SK-N-SH (cell line): Measurements from ENCODE around the gene ADAMTS9. TPM values are rescaled to one million over a fixed set of nuclear protein-coding genes. Genes with fewer than 3 reads are reported as not detected.

Source experiments
- CTCF ChIA-PET: fragments of 300-600, 350-600 bp; formaldehyde crosslinking; extraction: SDS; loops from one replicate; lab custom pipeline; 2021; lab: Yijun Ruan, JAX
- POLR2A ChIA-PET: fragments of 350-600 bp; sonication (Branson Sonifier 250); formaldehyde crosslinking; extraction: SDS; loops from one replicate; lab custom pipeline; 2020; ENCODE audit warnings: antibody characterized with exemption, inconsistent platforms; lab: Yijun Ruan, JAX
- DNase-seq: peaks from one replicate; pipeline ENCODE4 v3.0.0; 2012
- H2AFZ ChIP-seq: fragments of 200-600 bp; sonication (generic); 2 replicates; pipeline ENCODE4 v1.8.1; 2016; ENCODE audit warnings: antibody characterized with exemption, mild to moderate bottlenecking, low read depth
- H3F3A ChIP-seq: fragments of 200-600 bp; sonication (generic); replicated peaks from 2 replicates; pipeline ENCODE3; 2016; ENCODE audit warnings: antibody characterized with exemption, mild to moderate bottlenecking; ENCODE audit not compliant: insufficient read depth
- H3K27ac ChIP-seq, 2 experiments: fragments of 200-500 bp in 1 of 2; fragments of 200-600 bp in 1 of 2; sonication (Bioruptor generic) in 1 of 2; sonication (generic), shearing (Covaris generic) in 1 of 2; 2 replicates each; pipeline versions ENCODE4 v1.5.1 to v1.6.1; 2014 to 2016; ENCODE audit warnings: low read depth in 2 of 2, inconsistent platforms in 1 of 2, low read length in 1 of 2, mild to moderate bottlenecking in 1 of 2, mixed read lengths in 1 of 2
- H3K27me3 ChIP-seq: fragments of 200-600 bp; sonication (generic), shearing (Covaris generic); 2 replicates; pipeline ENCODE4 v1.6.1; 2016; ENCODE audit warnings: mixed run types; ENCODE audit not compliant: insufficient read depth
- H3K36me3 ChIP-seq, 2 experiments: fragments of 200-500 bp in 1 of 2; fragments of 200-600 bp in 1 of 2; sonication (Bioruptor generic) in 1 of 2; sonication (generic) in 1 of 2; replicated peaks in 1 of 2; 2 replicates each; pipeline versions ENCODE3 to v1.5.1; 2014 to 2016; ENCODE audit warnings: low read length in 1 of 2, mild to moderate bottlenecking in 1 of 2; ENCODE audit not compliant: insufficient read depth in 2 of 2, control insufficient read depth in 1 of 2
- H3K4me1 ChIP-seq, 2 experiments: fragments of 200-500 bp in 1 of 2; fragments of 200-600 bp in 1 of 2; sonication (Bioruptor generic) in 1 of 2; sonication (generic), shearing (Covaris generic) in 1 of 2; 2 replicates each; pipeline versions ENCODE4 v1.5.1 to v1.6.1; 2014 to 2016; ENCODE audit warnings: low read depth in 1 of 2, low read length in 1 of 2, mixed run types in 1 of 2; ENCODE audit not compliant: insufficient read depth in 2 of 2, control insufficient read depth in 1 of 2
- H3K4me2 ChIP-seq: fragments of 200-600 bp; sonication (generic), shearing (Covaris generic); 2 replicates; pipeline ENCODE4 v1.6.1; 2017; ENCODE audit warnings: mixed run types
- H3K4me3 ChIP-seq, 2 experiments: fragments of 200-500 bp in 1 of 2; fragments of 200-600 bp in 1 of 2; sonication (Bioruptor generic) in 1 of 2; sonication (generic), shearing (Covaris generic) in 1 of 2; 2 replicates each; pipeline versions ENCODE4 v1.5.1 to v1.8.1; 2014 to 2016; ENCODE audit warnings: low read depth in 2 of 2, inconsistent platforms in 1 of 2, low read length in 1 of 2, mild to moderate bottlenecking in 1 of 2, mixed read lengths in 1 of 2, moderate library complexity in 1 of 2
- H3K79me2 ChIP-seq: fragments of 200-600 bp; sonication (generic); 2 replicates; pipeline ENCODE4 v1.8.1; 2017; ENCODE audit warnings: mild to moderate bottlenecking; ENCODE audit not compliant: insufficient read depth
- H3K9ac ChIP-seq: fragments of 200-600 bp; sonication (generic); 2 replicates; pipeline ENCODE4 v1.6.1; 2017; ENCODE audit warnings: mixed run types
- H3K9me2 ChIP-seq: fragments of 200-600 bp; sonication (generic); 2 replicates; pipeline ENCODE4 v1.6.1; 2017; ENCODE audit warnings: mixed run types
- H3K9me3 ChIP-seq: fragments of 200-600 bp; sonication (generic); 2 replicates; pipeline ENCODE4 v1.6.1; 2017; ENCODE audit warnings: mixed run types, mild to moderate bottlenecking, moderate library complexity
- H4K20me1 ChIP-seq: fragments of 200-600 bp; sonication (generic); 2 replicates; pipeline ENCODE4 v1.6.1; 2017; ENCODE audit warnings: mild to moderate bottlenecking, mixed run types; ENCODE audit not compliant: insufficient read depth
- CHD2 ChIP-seq: fragments of 150-350 bp; IDR thresholded peaks from 2 replicates; pipeline ENCODE4 v1.6.1; 2018; ENCODE audit warnings: low read length; ENCODE audit not compliant: partially characterized antibody
- EP300 ChIP-seq, 2 experiments: IDR thresholded peaks; 2 replicates each; pipeline versions ENCODE4 v1.4.0 to v1.6.1; 2012; ENCODE audit warnings: borderline replicate concordance in 1 of 2, low read depth in 1 of 2, low read length in 1 of 2
- GATA2 ChIP-seq: sonication (generic); formaldehyde crosslinking; IDR thresholded peaks from 2 replicates; pipeline ENCODE4 v1.5.0; 2020; ENCODE audit warnings: mild to moderate bottlenecking, missing genetic modification reagents
- MEF2A ChIP-seq: IDR thresholded peaks from 2 replicates; pipeline ENCODE4 v1.4.0; 2012; ENCODE audit warnings: low read depth, borderline replicate concordance
- MXI1 ChIP-seq: IDR thresholded peaks from 2 replicates; pipeline ENCODE4 v1.6.1; 2012; ENCODE audit warnings: mild to moderate bottlenecking, low read depth, low read length, improper control_type of control experiment
- NFIC ChIP-seq: IDR thresholded peaks from 2 replicates; pipeline ENCODE4 v1.4.0; 2012; ENCODE audit warnings: borderline replicate concordance
- NRF1 ChIP-seq: IDR thresholded peaks from 2 replicates; pipeline ENCODE4 v1.6.1; 2012; ENCODE audit warnings: low read depth, mild to moderate bottlenecking, low read length
- PBX3 ChIP-seq: IDR thresholded peaks from 2 replicates; pipeline ENCODE4; 2012
- POLR2AphosphoS5 ChIP-seq: IDR thresholded peaks from 2 replicates; pipeline ENCODE4 v1.6.1; 2012; ENCODE audit warnings: low read depth, low read length
- REST ChIP-seq: IDR thresholded peaks from 2 replicates; pipeline ENCODE4 v1.6.1; 2012; ENCODE audit warnings: mild to moderate bottlenecking, low read depth, low read length, moderate library complexity
- TCF12 ChIP-seq: IDR thresholded peaks from 2 replicates; pipeline ENCODE4 v1.4.0; 2012
- TEAD4 ChIP-seq: IDR thresholded peaks from 2 replicates; pipeline ENCODE4 v1.4.0; 2012; ENCODE audit warnings: mild to moderate bottlenecking, borderline replicate concordance; ENCODE audit not compliant: insufficient read depth
- USF1 ChIP-seq: IDR thresholded peaks from 2 replicates; pipeline ENCODE4 v1.4.0; 2012; ENCODE audit warnings: low read depth, borderline replicate concordance
- USF2 ChIP-seq: fragments of 150-350 bp; IDR thresholded peaks from 2 replicates; pipeline ENCODE4 v1.6.1; 2017; ENCODE audit warnings: antibody characterized with exemption, low read length, low read depth, borderline replicate concordance
- WGBS: methylation state at CpG from one replicate; pipeline ENCODE4 v1.1.6; 2017; ENCODE audit warnings: low lambda C conversion rate; 5-methylcytosine and 5-hydroxymethylcytosine counted together
- polyA plus RNA-seq, 3 experiments: library from polyadenylated mRNA; depleted of rRNA; stranded (reverse); fragments of >200 nt; gene quantifications; 2 replicates each; pipeline ENCODE4 v1.2.3, GENCODE V29; 2012
- TF ChIP-seq, protein P1 (sequence below): fragments of 200-600 bp; sonication (generic); IDR thresholded peaks from 2 replicates; pipeline ENCODE4 v1.6.1; 2017; ENCODE audit warnings: antibody characterized with exemption, mild to moderate bottlenecking, moderate library complexity
- TF ChIP-seq, protein P2 (sequence below): IDR thresholded peaks from 2 replicates; pipeline ENCODE4 v1.4.0; 2012; ENCODE audit warnings: low read depth
- TF ChIP-seq, protein P3 (sequence below): fragments of 150-350 bp; IDR thresholded peaks from 2 replicates; pipeline ENCODE4 v1.6.1; 2016; ENCODE audit warnings: mild to moderate bottlenecking, low read depth, low read length
- TF ChIP-seq, protein P4 (sequence below): IDR thresholded peaks from 2 replicates; pipeline ENCODE4 v1.4.0; 2012; ENCODE audit warnings: low read depth, borderline replicate concordance

The ADAMTS9 gene
- polyA plus RNA-seq, 1 of the 3 experiments (the other 2 are of a cell fraction), result 4.1 TPM

- DNase-seq, result no peak
- no peak overlapping the region for H3K4me2 ChIP-seq
These were observed 5.2 kb upstream of the ADAMTS9 start for GRCh38 chr3:64693031-64693430.

More at GRCh38 chr3:64693031-64693430, 5.2 kb upstream of the ADAMTS9 start:
- 94% methylated on average over 3 of the region's 3 CpGs for WGBS
- H3K9me2 ChIP-seq, result no peaks in the 10 kb centered on the region
- no peaks in the 10 kb centered on the region for H3K36me3 ChIP-seq
- no peaks in the 10 kb centered on the region for H3K79me2 ChIP-seq
- ChIA-PET CTCF (interaction anchor here (0.8 to 1.2 kb wide), 2 partner anchors 9 to 10 kb away, joined by 3 read pairs; no protein-coding TSS in a partner anchor), POLR2A (interaction anchor here (0.6 kb wide), 1 partner anchor 537 kb away, joined by 3 read pairs; no protein-coding TSS in a partner anchor)
- H3K4me3 ChIP-seq, result no peak overlapping the region
- H3K27me3 ChIP-seq, result no peaks in the 10 kb centered on the region
- peaks cover 0 to 12% of the 10 kb centered on the region in 2 experiments; a peak in 3 of 4 replicates for H3K4me1 ChIP-seq
- no peaks in the 10 kb centered on the region for H3K9me3 ChIP-seq
- no peaks in the 10 kb centered on the region for H4K20me1 ChIP-seq
- H3F3A ChIP-seq, result peaks cover 12% of the 10 kb centered on the region
- H3K9ac ChIP-seq, result no peak overlapping the region
- TF ChIP-seq PBX3, result no peak
- TF ChIP-seq, protein P1, sequence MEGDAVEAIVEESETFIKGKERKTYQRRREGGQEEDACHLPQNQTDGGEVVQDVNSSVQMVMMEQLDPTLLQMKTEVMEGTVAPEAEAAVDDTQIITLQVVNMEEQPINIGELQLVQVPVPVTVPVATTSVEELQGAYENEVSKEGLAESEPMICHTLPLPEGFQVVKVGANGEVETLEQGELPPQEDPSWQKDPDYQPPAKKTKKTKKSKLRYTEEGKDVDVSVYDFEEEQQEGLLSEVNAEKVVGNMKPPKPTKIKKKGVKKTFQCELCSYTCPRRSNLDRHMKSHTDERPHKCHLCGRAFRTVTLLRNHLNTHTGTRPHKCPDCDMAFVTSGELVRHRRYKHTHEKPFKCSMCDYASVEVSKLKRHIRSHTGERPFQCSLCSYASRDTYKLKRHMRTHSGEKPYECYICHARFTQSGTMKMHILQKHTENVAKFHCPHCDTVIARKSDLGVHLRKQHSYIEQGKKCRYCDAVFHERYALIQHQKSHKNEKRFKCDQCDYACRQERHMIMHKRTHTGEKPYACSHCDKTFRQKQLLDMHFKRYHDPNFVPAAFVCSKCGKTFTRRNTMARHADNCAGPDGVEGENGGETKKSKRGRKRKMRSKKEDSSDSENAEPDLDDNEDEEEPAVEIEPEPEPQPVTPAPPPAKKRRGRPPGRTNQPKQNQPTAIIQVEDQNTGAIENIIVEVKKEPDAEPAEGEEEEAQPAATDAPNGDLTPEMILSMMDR, result no peak
- TF ChIP-seq GATA2 (CRISPR knock-in tag), result no peak
- no peak for TF ChIP-seq NRF1
- no peak for TF ChIP-seq CHD2
- TF ChIP-seq TCF12, result no peak
- no peak for TF ChIP-seq TEAD4
- TF ChIP-seq, protein P2, sequence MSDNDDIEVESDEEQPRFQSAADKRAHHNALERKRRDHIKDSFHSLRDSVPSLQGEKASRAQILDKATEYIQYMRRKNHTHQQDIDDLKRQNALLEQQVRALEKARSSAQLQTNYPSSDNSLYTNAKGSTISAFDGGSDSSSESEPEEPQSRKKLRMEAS, result no peak
- no peak for TF ChIP-seq REST
- TF ChIP-seq USF1, result no peak
- TF ChIP-seq NFIC, result no peak
- TF ChIP-seq MEF2A, result no peak
- TF ChIP-seq, protein P3, sequence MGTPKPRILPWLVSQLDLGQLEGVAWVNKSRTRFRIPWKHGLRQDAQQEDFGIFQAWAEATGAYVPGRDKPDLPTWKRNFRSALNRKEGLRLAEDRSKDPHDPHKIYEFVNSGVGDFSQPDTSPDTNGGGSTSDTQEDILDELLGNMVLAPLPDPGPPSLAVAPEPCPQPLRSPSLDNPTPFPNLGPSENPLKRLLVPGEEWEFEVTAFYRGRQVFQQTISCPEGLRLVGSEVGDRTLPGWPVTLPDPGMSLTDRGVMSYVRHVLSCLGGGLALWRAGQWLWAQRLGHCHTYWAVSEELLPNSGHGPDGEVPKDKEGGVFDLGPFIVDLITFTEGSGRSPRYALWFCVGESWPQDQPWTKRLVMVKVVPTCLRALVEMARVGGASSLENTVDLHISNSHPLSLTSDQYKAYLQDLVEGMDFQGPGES, result no peak
- TF ChIP-seq, protein P4, sequence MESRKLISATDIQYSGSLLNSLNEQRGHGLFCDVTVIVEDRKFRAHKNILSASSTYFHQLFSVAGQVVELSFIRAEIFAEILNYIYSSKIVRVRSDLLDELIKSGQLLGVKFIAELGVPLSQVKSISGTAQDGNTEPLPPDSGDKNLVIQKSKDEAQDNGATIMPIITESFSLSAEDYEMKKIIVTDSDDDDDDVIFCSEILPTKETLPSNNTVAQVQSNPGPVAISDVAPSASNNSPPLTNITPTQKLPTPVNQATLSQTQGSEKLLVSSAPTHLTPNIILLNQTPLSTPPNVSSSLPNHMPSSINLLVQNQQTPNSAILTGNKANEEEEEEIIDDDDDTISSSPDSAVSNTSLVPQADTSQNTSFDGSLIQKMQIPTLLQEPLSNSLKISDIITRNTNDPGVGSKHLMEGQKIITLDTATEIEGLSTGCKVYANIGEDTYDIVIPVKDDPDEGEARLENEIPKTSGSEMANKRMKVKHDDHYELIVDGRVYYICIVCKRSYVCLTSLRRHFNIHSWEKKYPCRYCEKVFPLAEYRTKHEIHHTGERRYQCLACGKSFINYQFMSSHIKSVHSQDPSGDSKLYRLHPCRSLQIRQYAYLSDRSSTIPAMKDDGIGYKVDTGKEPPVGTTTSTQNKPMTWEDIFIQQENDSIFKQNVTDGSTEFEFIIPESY, result no peak
- no peak for TF ChIP-seq MXI1
- TF ChIP-seq POLR2AphosphoS5, result no peak
- TF ChIP-seq EP300 (IDR thresholded peaks at IDR 0.05; ENCODE audit: borderline replicate concordance in 1 of 2, low read depth in 1 of 2, low read length in 1 of 2), result no peak
- TF ChIP-seq USF2, result no peak
- no peak overlapping the region for H3K27ac ChIP-seq
- no peak overlapping the region for H2AFZ ChIP-seq
